GM18951 (cell line): Measurements from ENCODE around the gene TMEM100.

Source experiments
- POLR2A ChIP-seq: IDR thresholded peaks from 4 replicates; pipeline ENCODE4 v1.6.1; 2011; ENCODE audit warnings: mild to moderate bottlenecking; ENCODE audit not compliant: insufficient read length, insufficient read depth; ENCODE audit errors: extremely low read depth
- in situ Hi-C: fragments of 300-500 bp; cut with MboI; formaldehyde crosslinking; loops from one replicate; pipeline ENCODE4 v1.12.0; 2022; ENCODE audit warnings: low sequenced_read_pairs, mixed read lengths, inconsistent platforms; ENCODE audit not compliant: unreplicated experiment

TMEM100 gene

GRCh38 chr17:55720919-55721836 is 1.5 kb downstream of the TMEM100 start:
- in situ Hi-C loops = no loop called here

GRCh38 chr17:55717898-55718735 is 4.5 kb downstream of the TMEM100 start:
- no peak for TF ChIP-seq POLR2A
- in situ Hi-C loops = loop anchor here (10.0 kb wide), 1 partner anchor 193 kb away; no protein-coding TSS in a partner anchor

More at GRCh38 chr17:55720919-55721836, 1.5 kb downstream of the TMEM100 start:
- TF ChIP-seq POLR2A = no peak

GRCh38 chr17:55717432-55717831 is 5.2 kb downstream of the TMEM100 start:
- in situ Hi-C loops = loop anchor here (10.0 kb wide), 1 partner anchor 193 kb away; no protein-coding TSS in a partner anchor

GRCh38 chr17:55710829-55711496 is 11.7 kb downstream of the TMEM100 start:
- in situ Hi-C loops = loop anchor here (10.0 kb wide), 1 partner anchor 186 kb away; no protein-coding TSS in a partner anchor
- TF ChIP-seq POLR2A = no peak

More at GRCh38 chr17:55717432-55717831, 5.2 kb downstream of the TMEM100 start:
- no peak for TF ChIP-seq POLR2A

- no peak for TF ChIP-seq POLR2A
- in situ Hi-C loops = loop anchor here (10.0 kb wide), 1 partner anchor 186 kb away; no protein-coding TSS in a partner anchor
Observed at GRCh38 chr17:55710410-55710809, 12.3 kb downstream of the TMEM100 start.

- TF ChIP-seq POLR2A = no peak
- in situ Hi-C loops = loop anchor here (10.0 kb wide), 1 partner anchor 185 kb away; no protein-coding TSS in a partner anchor
Observed at GRCh38 chr17:55709984-55710383, 12.7 kb downstream of the TMEM100 start.

- in situ Hi-C loops = no loop called here
- TF ChIP-seq POLR2A = no peak
Observed at GRCh38 chr17:55709440-55709839, 13.2 kb downstream of the TMEM100 start.

- no peak for TF ChIP-seq POLR2A
- in situ Hi-C loops = no loop called here
Observed at GRCh38 chr17:55708175-55708974, 14.3 kb downstream of the TMEM100 start.

GRCh38 chr17:55706808-55707773 is 15.6 kb downstream of the TMEM100 start:
- TF ChIP-seq POLR2A = no peak

GRCh38 chr17:55705847-55706246 is 16.8 kb downstream of the TMEM100 start:
- no peak for TF ChIP-seq POLR2A
- in situ Hi-C loops = no loop called here

More at GRCh38 chr17:55706808-55707773, 15.6 kb downstream of the TMEM100 start:
- in situ Hi-C loops = no loop called here

- no peak for TF ChIP-seq POLR2A
- in situ Hi-C loops = no loop called here
Observed at GRCh38 chr17:55704401-55704800, 18.3 kb downstream of the TMEM100 start.
